Adrenal gland (tissue), 12 donors: ENCODE data around the gene CDV3. TPM values are rescaled to one million over a fixed set of nuclear protein-coding genes. Genes with fewer than 3 reads are reported as not detected.
A peak's percentile ranks its signal among the peaks of the same experiment; 100 is the strongest.

Source experiments
- DNase-seq, 7 donors: peaks; one replicate each; pipeline ENCODE4 v3.0.0-alpha.2; 2019 to 2020
- H3K27ac ChIP-seq, 5 donors: fragments of 200-600 bp; sonication (generic) in 4 of 5; 1 replicate in 3 of 5; 2 replicates in 2 of 5; pipeline versions ENCODE4 v1.5.1 to v1.8.0; 2016 to 2020; ENCODE audit warnings: mild to moderate bottlenecking in 1 of 5
- H3K27me3 ChIP-seq: fragments of 200-600 bp; 2 replicates; pipeline ENCODE4 v1.8.0; 2021
- H3K36me3 ChIP-seq, 2 donors: fragments of 200-600 bp; replicated peaks in 1 of 2; 1 replicate in 1 of 2; 2 replicates in 1 of 2; pipeline versions ENCODE4 v1.5.1 to v1.8.0; 2018 to 2022
- H3K4me1 ChIP-seq, 2 donors: fragments of 200-600 bp; replicated peaks in 1 of 2; 1 replicate in 1 of 2; 2 replicates in 1 of 2; pipeline versions ENCODE4 v1.5.1 to v1.8.0; 2018 to 2021
- H3K4me3 ChIP-seq, 4 donors: fragments of 200-600 bp; sonication (generic) in 3 of 4; one replicate each; pipeline ENCODE4 v1.5.1; 2016 to 2018
- H3K9me3 ChIP-seq, 3 donors: fragments of 200-600 bp; sonication (generic) in 1 of 3; replicated peaks in 1 of 3; 1 replicate in 2 of 3; 2 replicates in 1 of 3; pipeline versions ENCODE4 v1.5.1 to v1.8.0; 2016 to 2021
- POLR2A ChIP-seq, 2 donors: fragments of 450-650 bp; IDR thresholded peaks; one replicate each; pipeline ENCODE4 v1.6.1; 2017; ENCODE audit warnings: antibody characterized with exemption in 2 of 2, mild to moderate bottlenecking in 2 of 2, moderate library complexity in 1 of 2
- WGBS, 4 donors: extraction: QIAGEN DNeasy Blood & Tissue Kit in 2 of 4; methylation state at CpG; one replicate each; pipeline versions ENCODE4 v1.1.5 to v1.1.7; 2013 to 2017; 5-methylcytosine and 5-hydroxymethylcytosine counted together
- intact Hi-C, 2 donors: fragments of 100-400 bp; cut with DNase I; formaldehyde crosslinking; loops; one replicate each; pipeline versions ENCODE4 v1.14.1 to v1.15.0; 2022 to 2023
- polyA plus RNA-seq, 3 donors: library from polyadenylated mRNA; stranded (reverse); fragments of 200-250 nt in 2 of 3; fragments of 350-450 nt in 1 of 3; fragmentation: Illumina TruSeq in 1 of 3; extraction: RNeasy Lipid Tissue Mini Kit (QIAGEN cat#74804) in 1 of 3; gene quantifications; one replicate each; pipeline ENCODE4 v1.2.3, GENCODE V29; 2013 to 2014
- total RNA-seq, 9 donors: library from RNA; depleted of rRNA in 4 of 9; stranded (reverse); fragments of >200 nt in 4 of 9; fragments of 120-200 nt in 1 of 9; fragmentation: NEBNext Ultra II Directional in 1 of 9; extraction: Animal tissue kit (Norgen Biotek cat#: 25700) in 1 of 9; gene quantifications; one replicate each; pipeline versions ENCODE4 v1.1.0 to v1.2.4, GENCODE V29; 2013 to 2023
- TF ChIP-seq, protein P1 (sequence below), 6 experiments: fragments of 450-650 bp in 4 of 6; fragments of 200-600 bp in 2 of 6; sonication (generic) in 1 of 6; IDR thresholded peaks; 1 replicate in 5 of 6; 2 replicates in 1 of 6; pipeline versions ENCODE4 v1.5.1 to v1.8.0; 2016 to 2021; ENCODE audit warnings: antibody characterized with exemption in 6 of 6, mild to moderate bottlenecking in 2 of 6, moderate library complexity in 1 of 6
- donor health status: healthy with polysubstance abuse.
- donor health status: Bipolar disorder and iron deficiency.
- donor health status: DM: yes; HTN: yes; CAD: no.
- donor health status: DM: no; HTN: no; CAD: no.
- donor health status: DM: no; HTN: no; CAD: no.
- donor health status: DM: yes; HTN: yes; CAD: no.

CDV3 gene
- total and polyA plus RNA-seq, 12 donors: 30.8 to 309 (median 124) TPM

DNA sequence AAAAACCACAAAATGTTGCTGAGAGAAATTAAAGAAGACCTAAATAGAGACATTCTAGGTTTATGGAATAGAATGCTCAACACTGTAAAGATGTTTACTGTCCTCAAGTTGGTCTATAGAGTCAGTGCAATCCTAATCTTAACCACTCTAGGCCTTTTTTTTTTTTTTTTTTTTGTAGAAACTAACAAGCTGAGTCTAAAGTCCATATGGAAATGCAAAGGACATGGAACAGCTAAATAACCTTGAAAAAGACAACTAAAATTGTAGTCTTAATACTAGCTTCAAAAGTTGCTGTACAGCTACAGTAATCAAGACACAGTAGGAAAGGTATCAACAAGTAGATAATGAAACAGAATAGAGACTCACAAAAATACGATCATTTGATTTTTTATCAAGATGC lies 32.9 kb downstream of the CDV3 start:
- TF ChIP-seq, protein P1, sequence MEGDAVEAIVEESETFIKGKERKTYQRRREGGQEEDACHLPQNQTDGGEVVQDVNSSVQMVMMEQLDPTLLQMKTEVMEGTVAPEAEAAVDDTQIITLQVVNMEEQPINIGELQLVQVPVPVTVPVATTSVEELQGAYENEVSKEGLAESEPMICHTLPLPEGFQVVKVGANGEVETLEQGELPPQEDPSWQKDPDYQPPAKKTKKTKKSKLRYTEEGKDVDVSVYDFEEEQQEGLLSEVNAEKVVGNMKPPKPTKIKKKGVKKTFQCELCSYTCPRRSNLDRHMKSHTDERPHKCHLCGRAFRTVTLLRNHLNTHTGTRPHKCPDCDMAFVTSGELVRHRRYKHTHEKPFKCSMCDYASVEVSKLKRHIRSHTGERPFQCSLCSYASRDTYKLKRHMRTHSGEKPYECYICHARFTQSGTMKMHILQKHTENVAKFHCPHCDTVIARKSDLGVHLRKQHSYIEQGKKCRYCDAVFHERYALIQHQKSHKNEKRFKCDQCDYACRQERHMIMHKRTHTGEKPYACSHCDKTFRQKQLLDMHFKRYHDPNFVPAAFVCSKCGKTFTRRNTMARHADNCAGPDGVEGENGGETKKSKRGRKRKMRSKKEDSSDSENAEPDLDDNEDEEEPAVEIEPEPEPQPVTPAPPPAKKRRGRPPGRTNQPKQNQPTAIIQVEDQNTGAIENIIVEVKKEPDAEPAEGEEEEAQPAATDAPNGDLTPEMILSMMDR (IDR thresholded peaks at IDR 0.05): no peak
- no peak overlapping the region for H3K4me3 ChIP-seq
- H3K9me3 ChIP-seq: no peaks in the 10 kb centered on the region
- no peaks in the 10 kb centered on the region for H3K4me1 ChIP-seq
- intact Hi-C loops: no loop called here
- H3K27ac ChIP-seq: no peak overlapping the region
- WGBS, 4 donors: 89 to 96% (median 96%) methylated on average over 1 of the region's 1 CpG
- no peaks in the 10 kb centered on the region for H3K27me3 ChIP-seq
- DNase-seq: no peak
- peaks cover 0 to 16% of the 10 kb centered on the region in 2 donors for H3K36me3 ChIP-seq

DNA sequence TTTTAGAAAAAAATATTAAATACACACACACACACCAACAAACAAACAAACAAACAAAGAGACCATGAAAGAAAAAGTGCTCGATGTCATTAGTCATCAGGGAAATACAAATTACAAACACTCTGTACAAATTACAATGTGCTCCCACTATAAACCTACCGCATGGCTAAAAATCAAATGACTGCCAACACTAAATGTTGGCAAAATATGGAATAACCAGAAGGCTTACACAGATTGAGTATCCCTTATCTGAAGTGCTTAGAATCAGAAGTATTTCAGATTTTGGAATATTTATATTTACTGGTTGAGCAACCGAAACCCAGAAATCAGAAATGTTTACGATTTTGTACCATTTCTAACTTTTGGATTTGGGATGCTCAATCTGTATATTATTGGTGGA lies 33.4 kb downstream of the CDV3 start:
- intact Hi-C loops: no loop called here
- Histone ChIP-seq H3K4me3 (no peak overlapping the region), H3K4me1 (no peaks in the 10 kb centered on the region), H3K27me3 (no peaks in the 10 kb centered on the region), H3K27ac (no peak overlapping the region), H3K9me3 (no peaks in the 10 kb centered on the region), H3K36me3 (peaks cover 0 to 20% of the 10 kb centered on the region in 2 donors)
- 95 to 100% (median 98%) methylated on average over 4 of the region's 4 CpGs for WGBS, 4 donors
- TF ChIP-seq, protein P1 (IDR thresholded peaks at IDR 0.05): no peak
- TF ChIP-seq POLR2A (IDR thresholded peaks at IDR 0.05): no peak
- DNase-seq: no peak

DNA sequence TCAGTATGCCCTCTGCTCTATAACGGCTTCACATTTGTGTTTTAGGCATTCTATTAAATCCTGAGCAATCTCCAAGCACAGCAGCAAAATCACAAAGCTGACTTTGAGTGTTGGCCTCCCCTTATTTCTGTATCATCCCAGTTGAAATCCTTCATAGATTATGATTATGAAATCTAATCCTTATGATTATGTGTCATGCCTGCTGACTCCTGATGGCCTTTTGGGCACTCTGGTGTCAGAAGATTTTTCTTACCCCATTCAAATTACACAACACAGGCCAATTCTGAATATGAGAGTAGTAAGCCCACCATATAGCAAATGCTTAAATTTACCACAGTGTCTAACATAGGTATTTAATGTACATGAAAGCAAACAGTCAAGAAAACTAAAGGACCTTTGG lies 34.3 kb downstream of the CDV3 start:
- H3K4me1 ChIP-seq: no peaks in the 10 kb centered on the region
- H3K36me3 ChIP-seq: peaks cover 0 to 20% of the 10 kb centered on the region in 2 donors
- no peaks in the 10 kb centered on the region for H3K9me3 ChIP-seq
- H3K27ac ChIP-seq: peak overlapping the region in 2 of 5 donors; percentile 9 to 24
- no peak overlapping the region for H3K4me3 ChIP-seq
- no peak for TF ChIP-seq POLR2A (IDR thresholded peaks at IDR 0.05)
- TF ChIP-seq, protein P1 (IDR thresholded peaks at IDR 0.05): no peak
- intact Hi-C loops: no loop called here
- WGBS, 4 donors: 86 to 100% (median 95%) methylated on average over 1 of the region's 1 CpG
- no peaks in the 10 kb centered on the region for H3K27me3 ChIP-seq
- no peak for DNase-seq

DNA sequence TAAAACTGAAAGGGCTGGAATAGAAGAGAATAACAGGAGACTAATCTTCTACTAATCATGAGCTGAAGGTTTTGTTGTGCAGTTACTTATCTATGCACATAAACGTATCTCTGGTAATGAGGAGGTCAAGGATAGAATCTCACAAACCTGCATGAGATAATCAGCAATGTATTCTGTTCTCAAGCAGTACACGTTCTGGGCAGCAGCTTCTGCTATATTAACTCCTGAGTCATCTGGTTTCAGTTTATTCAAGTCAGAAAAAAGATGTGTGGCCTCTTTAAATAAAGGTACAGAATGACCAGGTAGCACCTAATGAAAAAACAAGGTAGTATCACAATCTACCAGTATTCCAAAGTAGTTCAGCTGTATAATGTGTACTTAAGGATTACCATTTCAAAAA lies 34.9 kb downstream of the CDV3 start:
- peak overlapping the region in 2 of 5 donors; percentile 9 to 33 for H3K27ac ChIP-seq
- DNase-seq: no peak
- no peaks in the 10 kb centered on the region for H3K9me3 ChIP-seq
- H3K4me1 ChIP-seq: no peaks in the 10 kb centered on the region
- TF ChIP-seq, protein P1 (IDR thresholded peaks at IDR 0.05): no peak
- no peak for TF ChIP-seq POLR2A (IDR thresholded peaks at IDR 0.05)
- 28 to 42% (median 35%) methylated on average over 2 of the region's 2 CpGs for WGBS, 4 donors
- peaks cover 0 to 20% of the 10 kb centered on the region in 2 donors for H3K36me3 ChIP-seq
- intact Hi-C loops: no loop called here
- no peak overlapping the region for H3K4me3 ChIP-seq
- no peaks in the 10 kb centered on the region for H3K27me3 ChIP-seq
